ENCODE results near the gene TRMT1.
"Not testable (repeated sequence)": the region's sequence is repeated elsewhere in the genome, so short reads cannot be mapped to it uniquely, and the experiment has no call there.

Gene TRMT1

DNA sequence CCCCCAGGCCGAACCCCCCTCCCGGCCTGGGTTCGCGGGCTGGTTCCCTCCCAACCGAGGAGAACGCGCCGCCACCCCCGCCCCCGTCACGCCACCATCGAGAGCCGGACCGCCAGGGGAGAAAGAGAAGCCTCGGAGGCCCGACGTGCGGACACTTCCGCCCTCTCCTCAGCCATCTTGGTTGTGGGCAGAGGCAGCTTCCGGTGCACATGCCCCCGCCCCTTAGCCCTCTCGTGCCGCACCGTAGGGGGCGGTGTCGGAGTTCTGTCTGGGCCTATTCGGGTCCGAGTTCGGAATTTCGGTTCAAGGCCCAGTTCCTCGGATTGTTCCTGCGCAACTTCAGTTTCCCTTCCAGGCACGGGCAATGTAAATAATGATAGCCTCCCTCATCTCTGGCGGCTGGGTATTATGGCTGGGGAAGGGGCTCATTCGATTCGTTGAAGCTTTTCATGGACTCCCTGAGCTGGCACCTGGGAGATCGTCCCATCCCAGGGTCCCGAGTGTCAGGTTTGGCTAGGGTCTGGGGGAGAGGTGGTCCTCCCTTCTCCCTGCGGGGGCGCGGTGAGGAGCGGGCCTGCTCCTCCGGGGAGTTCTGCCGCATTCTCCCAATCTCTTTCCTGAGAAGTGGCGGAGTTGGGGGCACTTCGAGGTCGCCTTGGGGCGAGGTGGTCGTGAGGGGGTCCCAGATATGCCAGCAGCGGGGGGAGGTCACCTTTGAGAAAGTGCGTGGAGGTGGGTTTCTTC is 33.8 kb upstream of the TRMT1 start, which contains the start of the genes IER2 and STX10:
Gene IER2 (plus strand): TSS at position 225 of the 744 bp plus-strand sequence. CDS start 2,776 bp downstream, outside the sequence.
Gene STX10 (minus strand): TSS at position 189 of the 744 bp plus-strand sequence. CDS start 202 bp downstream, outside the sequence.
- peak; percentile 34 for DNase-seq

GRCh38 chr19:13149628-13150186 is 33.2 kb upstream of the TRMT1 start:
- DNase-seq = no peak

GRCh38 chr19:13149173-13149627 is 32.7 kb upstream of the TRMT1 start:
- not testable (repeated sequence) for DNase-seq

GRCh38 chr19:13146763-13147563 is 30.4 kb upstream of the TRMT1 start:
- no peak for DNase-seq

DNA sequence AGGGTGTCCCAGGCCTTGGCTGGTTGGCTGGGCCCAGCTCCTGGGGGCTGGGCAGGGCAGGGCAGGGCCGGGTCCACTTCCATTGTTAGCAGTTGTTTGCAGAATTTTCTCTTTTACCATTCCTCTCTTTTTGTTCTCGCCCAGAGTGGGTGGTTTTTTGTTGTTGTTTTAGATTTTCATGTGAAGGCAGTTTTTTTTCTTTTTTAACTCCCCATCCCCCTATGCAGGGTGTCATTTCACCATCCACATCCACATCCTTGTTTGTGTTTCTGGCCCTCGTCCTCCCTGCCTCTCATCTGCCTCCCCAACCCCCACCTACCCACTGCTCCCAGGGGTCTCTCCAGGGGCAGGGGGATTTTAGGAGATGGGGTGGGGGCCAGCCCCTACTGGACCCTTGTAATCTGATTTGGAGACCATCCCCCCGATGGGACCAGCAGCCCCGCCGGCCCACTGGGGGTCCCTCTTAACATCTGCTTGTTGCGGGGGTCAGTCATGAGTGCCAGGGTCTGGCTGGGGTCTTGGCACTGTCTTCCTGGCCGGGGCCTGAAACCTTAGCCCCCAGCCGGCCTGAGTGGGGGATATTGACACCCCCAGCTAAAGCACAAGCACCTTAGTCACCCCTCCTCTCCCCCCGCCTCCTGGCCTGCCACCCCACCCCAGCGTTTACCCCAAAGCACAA is 23.2 kb upstream of the TRMT1 start:
- DNase-seq = no peak

- DNase-seq = no peak
These were observed 22.3 kb upstream of the TRMT1 start for GRCh38 chr19:13138916-13139198.

- DNase-seq = no peak
These were observed 21.8 kb upstream of the TRMT1 start for GRCh38 chr19:13138171-13138915.

DNA sequence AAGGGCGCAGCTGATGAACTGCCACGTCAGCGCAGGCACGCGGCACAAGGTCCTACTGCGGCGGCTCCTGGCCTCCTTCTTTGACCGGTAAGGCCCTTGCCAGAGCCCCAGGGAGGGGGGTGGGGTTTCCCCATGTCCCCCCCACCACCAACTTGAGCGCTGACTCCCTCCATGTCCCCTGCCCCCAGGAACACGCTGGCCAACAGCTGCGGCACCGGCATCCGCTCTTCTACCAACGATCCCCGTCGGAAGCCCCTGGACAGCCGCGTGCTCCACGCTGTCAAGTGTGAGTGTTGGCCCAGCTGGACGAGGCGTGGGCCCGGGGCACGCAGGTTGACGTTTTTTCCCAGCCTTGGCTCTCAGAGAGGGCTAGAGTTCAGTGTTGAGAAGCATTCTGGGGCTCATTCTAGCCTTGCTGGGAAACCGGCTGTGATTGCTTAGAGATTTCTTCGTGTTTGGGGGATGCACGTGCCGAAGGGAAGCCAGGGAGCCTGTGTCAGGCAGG is 20.8 kb upstream of the TRMT1 start:
- no peak for DNase-seq

DNA sequence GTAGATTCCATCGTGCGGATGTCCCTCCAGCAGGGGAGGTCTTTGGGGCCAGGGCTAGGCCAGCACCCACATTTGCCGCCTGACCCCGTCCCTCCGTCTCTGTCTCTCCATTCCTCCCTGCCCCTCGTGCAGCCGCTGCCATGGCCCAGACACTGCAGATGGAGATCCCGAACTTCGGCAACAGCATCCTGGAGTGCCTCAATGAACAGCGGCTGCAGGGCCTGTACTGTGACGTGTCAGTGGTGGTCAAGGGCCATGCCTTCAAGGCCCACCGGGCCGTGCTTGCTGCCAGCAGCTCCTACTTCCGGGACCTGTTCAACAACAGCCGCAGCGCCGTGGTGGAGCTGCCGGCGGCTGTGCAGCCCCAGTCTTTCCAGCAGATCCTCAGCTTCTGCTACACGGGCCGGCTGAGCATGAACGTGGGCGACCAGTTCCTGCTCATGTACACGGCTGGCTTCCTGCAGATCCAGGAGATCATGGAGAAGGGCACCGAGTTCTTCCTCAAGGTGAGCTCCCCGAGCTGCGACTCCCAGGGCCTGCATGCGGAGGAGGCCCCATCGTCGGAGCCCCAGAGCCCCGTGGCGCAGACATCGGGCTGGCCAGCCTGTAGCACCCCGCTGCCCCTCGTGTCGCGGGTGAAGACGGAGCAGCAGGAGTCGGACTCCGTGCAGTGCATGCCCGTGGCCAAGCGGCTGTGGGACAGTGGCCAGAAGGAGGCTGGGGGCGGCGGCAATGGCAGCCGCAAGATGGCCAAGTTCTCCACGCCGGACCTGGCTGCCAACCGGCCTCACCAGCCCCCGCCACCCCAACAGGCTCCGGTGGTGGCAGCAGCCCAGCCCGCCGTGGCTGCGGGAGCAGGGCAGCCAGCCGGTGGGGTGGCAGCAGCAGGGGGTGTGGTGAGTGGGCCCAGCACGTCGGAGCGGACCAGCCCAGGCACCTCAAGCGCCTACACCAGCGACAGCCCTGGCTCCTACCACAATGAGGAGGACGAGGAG is 18.8 kb upstream of the TRMT1 start:
- DNase-seq = no peak

DNA sequence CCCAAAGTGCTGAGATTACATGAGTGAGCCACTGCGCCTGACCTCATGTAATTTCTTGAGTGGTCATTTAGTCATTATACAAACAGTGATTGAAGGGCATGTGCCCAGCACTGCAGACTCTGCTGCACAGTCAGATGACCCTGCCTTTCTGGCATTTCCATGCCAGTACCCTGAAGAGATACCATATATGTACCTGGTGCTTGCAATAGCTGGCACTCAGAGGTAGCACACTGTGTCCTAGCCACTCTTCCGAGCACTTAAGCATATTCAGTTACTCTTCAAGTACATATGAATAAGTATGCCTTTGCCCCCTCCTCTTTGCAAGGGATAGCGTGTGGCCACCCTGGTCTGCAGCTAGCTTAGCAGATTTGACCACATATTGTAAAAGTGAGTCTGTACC is 18.1 kb upstream of the TRMT1 start:
- no peak for DNase-seq

DNA sequence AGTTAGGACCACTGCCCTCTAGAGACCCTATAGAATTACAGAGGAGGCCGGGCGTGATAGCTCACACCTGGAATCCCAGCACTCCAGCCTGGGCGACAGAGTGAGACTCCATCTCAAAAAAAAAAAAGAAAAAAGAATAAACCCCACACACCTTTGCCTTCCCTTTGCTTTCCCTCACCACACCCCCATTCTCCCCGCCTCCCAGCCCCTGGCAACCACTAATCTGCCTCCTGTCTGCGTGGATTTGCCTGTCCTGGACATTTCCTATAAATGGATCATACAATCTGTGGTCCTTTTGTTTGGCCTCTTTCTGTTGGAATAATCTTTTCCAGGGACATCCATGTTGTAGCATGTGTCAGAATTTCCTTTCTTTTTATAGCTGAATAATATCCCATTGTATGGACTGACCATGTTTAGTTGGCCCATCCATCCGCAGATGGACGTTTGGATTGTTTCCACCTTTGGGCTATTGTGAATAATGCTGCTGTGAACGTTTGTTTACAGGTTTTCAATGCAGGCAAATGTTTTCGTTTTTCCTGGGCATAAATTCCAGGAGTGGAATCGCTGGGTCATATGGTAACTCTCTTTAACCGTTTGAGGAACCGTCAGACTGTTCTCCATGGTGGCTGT is 16.8 kb upstream of the TRMT1 start:
- no peak for DNase-seq

DNA sequence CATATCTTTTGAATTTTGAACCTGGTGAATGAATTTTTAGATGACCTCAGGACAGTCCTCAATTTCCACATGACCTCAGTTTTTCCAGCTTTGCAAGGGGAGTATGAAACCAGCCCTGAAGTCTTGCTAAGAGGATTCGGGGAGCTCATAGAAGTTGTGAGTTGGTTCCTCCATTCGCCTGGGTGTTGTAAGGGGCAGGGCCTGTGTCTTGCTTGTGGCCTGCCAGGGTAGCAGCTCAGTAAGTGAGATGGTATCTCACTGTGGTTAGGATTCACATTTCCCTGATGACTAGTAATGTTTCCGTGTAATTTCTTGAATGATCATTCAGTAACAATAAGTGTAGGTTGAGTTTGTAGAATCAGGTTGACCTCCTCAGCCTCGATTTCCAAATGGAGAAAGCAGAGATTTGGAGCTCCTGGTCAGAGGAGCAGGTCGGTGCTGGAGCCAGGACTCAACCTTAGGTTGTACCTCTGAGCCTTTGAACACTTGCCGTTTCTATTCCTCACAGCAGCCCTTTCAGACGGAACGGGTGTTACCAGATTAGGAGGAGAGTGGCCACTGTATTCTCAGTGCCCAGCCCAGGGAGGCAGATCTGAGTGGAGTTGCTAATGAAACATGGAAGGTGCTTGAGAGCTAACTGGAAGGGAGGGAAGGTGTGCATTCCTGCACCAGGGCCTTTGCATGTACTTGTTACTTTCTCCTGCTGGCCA is 16.1 kb upstream of the TRMT1 start:
- no peak for DNase-seq

GRCh38 chr19:13130886-13131490 is 14.4 kb upstream of the TRMT1 start:
- DNase-seq = no peak

DNA sequence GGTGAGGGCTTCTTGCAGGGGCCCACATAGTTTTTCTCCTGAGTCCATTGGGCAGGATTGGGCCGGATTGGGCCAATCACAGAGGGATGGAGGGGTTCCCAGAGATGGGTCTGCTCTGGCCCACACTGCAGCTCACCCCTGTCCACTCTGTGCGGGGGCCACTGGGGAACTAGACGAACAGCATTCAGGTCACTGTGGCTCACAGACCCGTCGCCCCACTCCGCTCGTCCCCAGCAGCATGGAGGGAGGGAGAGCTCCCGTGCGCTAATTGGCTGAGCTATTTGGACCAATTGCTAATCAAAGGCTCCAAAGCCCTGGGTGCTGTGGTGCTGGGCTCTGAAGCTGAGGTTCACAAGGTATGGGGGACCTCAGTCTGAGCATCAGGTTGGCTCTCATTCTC is 12.8 kb upstream of the TRMT1 start:
- DNase-seq = no peak

DNA sequence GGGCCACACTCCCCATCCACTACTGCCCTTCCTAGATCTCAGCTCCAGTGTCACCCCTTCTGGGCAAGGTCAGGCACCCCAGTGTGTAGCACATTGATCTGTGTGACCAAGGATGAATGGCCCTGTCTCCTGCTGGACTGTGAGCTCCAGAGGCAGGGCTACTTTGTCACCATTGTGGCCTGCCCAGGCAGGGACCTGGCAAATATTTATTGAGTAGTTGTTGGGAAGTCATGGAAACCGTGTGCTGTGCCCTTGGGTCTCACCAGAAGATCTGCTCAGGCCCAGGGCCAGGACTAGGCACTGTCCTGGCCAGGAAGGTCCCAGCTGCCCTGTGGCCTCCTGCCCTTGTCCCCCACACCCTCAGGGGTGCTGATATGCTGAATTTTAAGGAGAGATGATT is 12.0 kb upstream of the TRMT1 start:
- DNase-seq = no peak

DNA sequence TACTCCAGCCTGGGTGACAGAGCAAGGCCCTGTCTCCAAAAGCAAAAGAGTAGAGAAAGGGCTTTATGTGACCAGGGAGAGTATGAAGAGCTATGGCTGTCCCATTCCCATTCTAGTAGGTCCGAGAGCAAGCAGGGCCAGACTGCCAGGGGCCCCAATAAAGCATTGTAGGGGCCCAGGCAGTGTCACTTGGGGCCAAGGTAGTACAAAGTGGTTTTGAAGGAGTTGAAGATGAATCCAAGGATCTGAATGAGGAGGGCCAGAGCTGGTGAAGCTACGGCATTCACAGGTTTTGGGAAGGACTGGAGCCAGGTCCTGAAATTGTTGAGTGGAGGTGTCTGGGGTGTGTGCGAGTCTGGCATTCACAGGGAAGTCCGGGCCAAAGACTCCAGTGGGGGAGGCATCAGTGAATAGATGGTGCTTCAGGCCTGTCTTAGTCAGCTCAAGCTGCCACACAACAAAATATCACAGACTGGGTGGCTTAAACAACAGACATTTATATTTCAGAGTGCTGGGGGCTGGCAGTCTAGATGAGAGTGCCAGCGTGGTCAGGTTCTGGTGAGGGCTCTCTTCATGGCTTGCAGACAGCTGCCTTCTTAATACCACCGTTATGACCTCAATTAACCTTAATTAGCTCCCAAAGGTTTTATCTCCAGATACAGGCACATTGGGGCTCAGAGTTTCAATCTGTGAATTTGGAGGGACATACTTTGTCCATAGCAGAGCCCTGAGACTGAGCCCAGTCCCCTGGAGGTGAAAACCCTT is 11.5 kb upstream of the TRMT1 start:
- DNase-seq = no peak

DNA sequence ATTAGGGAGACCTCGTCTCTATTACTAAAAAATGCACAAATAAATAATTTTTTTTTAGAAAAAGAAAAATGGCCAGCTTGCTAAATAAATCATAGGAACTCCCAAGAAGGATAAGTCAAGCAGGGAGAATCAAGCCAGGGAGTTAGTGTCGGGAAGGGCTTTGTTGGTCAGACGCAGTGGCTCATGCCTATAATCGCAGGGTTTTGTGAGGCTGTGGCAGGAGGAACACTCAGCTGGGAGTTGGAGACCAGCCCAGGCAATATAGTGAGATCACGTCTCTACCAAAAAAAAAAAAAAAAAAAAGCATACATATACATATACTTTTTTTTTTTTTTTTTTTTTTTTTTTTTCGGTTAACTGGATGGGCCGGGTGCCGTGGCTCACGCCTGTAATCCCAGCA is 10.5 kb upstream of the TRMT1 start:
- no peak for DNase-seq

Measured in NCI-H187 treated with DMSO at 0.1 percent for 48 hours (cell line).